ENCODE results near the gene FUNDC2. TPM values are rescaled to one million over a fixed set of nuclear protein-coding genes. Genes with fewer than 3 reads are reported as not detected.

FUNDC2 gene
- total and polyA plus RNA-seq, 2 of the 4 experiments (the other 2 are of a cell fraction), result 42.5 to 51.7 TPM

- Histone ChIP-seq H4K20me1 (ENCODE audit: insufficient read depth, low read length) (no peaks in the 10 kb centered on the region), H3K27me3 (ENCODE audit: control insufficient read depth, insufficient read depth, low read length) (no peaks in the 10 kb centered on the region), H2AK5ac (ENCODE audit: low read depth, low read length) (no peak overlapping the region), H4K91ac (ENCODE audit: insufficient read depth, low read depth, low read length) (no peak overlapping the region), H3K18ac (ENCODE audit: low read depth, low read length) (no peak overlapping the region), H3K56ac (ENCODE audit: extremely low read depth, insufficient read depth, low read length) (no peak overlapping the region), H2BK20ac (ENCODE audit: low read depth, low read length) (no peak overlapping the region), H4K5ac (ENCODE audit: low read depth, low read length) (no peak overlapping the region), H2AK9ac (replicated peaks; ENCODE audit: low read depth, low read length, poor library complexity) (no peak overlapping the region), H3K27ac (ENCODE audit: insufficient read depth, low read length) (no peak overlapping the region), H2AFZ (replicated peaks; ENCODE audit: low read length, poor library complexity) (no peak overlapping the region), H3K9me3 (ENCODE audit: control insufficient read depth, insufficient read depth, low read length) (no peaks in the 10 kb centered on the region), H3K9ac (ENCODE audit: low read depth, low read length) (no peak overlapping the region), H3K36me3 (ENCODE audit: control insufficient read depth, insufficient read depth, low read length) (no peaks in the 10 kb centered on the region), H2BK5ac (ENCODE audit: low read depth, low read length, poor library complexity, severe bottlenecking) (no peak overlapping the region), H3K4ac (ENCODE audit: low read depth, low read length) (no peak overlapping the region), H3K14ac (replicated peaks; ENCODE audit: low read depth, low read length) (no peak overlapping the region), H3K23ac (ENCODE audit: low read depth, low read length) (no peak overlapping the region), H3K4me1 (ENCODE audit: control insufficient read depth, insufficient read depth, low read length) (no peaks in the 10 kb centered on the region), H3K79me1 (ENCODE audit: low read depth in 1 of 2, low read length in 2 of 2) (no peaks in the 10 kb centered on the region), H3K4me3 (ENCODE audit: insufficient read depth, low read depth, low read length) (no peak overlapping the region), H3K4me2 (ENCODE audit: low read depth, low read length) (no peak overlapping the region), H4K8ac (ENCODE audit: low read depth in 2 of 2, low read length in 2 of 2) (no peak overlapping the region), H3K9me1 (ENCODE audit: insufficient read depth, low read length) (no peaks in the 10 kb centered on the region), H2BK120ac (ENCODE audit: low read depth, low read length) (no peak overlapping the region), H2BK15ac (ENCODE audit: low read depth, low read length) (no peak overlapping the region)
- ChIA-PET POLR2A (ENCODE audit: unreplicated experiment) (no interaction called here), CTCF (interaction anchor here (0.6 to 1.0 kb wide), 2 partner anchors 79 to 169 kb away, joined by 3 read pairs; no protein-coding TSS in a partner anchor)
- no peak for TF ChIP-seq RFX5 (IDR thresholded peaks at IDR 0.05; ENCODE audit: low read depth, low read length)
- DNase-seq (no peak), ATAC-seq (ENCODE audit: low read depth) (no peak)
- dilution Hi-C loops (cut with HindIII; ENCODE audit: low sequenced_read_pairs, unreplicated experiment), result no loop called here
- intact Hi-C loops (cut with micrococcal nuclease), result loop anchor here (2.0 to 5.0 kb wide), 3 partner anchors 61 to 841 kb away; partner anchors contain the start of genes BRCC3, CMC4 and MTCP1
- no TSS peak for BruUV-seq (replicated peaks)
- in situ Hi-C loops (cut with MboI; ENCODE audit: low sequenced_read_pairs), result loop anchor here (5.0 kb wide), 1 partner anchor 78 kb away; no protein-coding TSS in a partner anchor
- WGBS, 2 experiments (ENCODE audit: extremely low coverage in 2 of 2, insufficient read length in 1 of 2), result 33% methylated on average over 2 of the region's 4 CpGs; no CpG with 5 or more reads in 1 of the 2 experiments
Measured at GRCh38 chrX:154979629-154980028, 47.0 kb upstream of the FUNDC2 start.

All from IMR-90 (cell line).